Measurements from ENCODE around the gene AACS. TPM values are rescaled to one million over a fixed set of nuclear protein-coding genes. Genes with fewer than 3 reads are reported as not detected.

The AACS gene
- total and polyA plus RNA-seq, 2 of the 13 experiments (the other 11 are each of a cell fraction or from before 2014, with no cell fraction given): 23.3 to 28.8 TPM

DNA sequence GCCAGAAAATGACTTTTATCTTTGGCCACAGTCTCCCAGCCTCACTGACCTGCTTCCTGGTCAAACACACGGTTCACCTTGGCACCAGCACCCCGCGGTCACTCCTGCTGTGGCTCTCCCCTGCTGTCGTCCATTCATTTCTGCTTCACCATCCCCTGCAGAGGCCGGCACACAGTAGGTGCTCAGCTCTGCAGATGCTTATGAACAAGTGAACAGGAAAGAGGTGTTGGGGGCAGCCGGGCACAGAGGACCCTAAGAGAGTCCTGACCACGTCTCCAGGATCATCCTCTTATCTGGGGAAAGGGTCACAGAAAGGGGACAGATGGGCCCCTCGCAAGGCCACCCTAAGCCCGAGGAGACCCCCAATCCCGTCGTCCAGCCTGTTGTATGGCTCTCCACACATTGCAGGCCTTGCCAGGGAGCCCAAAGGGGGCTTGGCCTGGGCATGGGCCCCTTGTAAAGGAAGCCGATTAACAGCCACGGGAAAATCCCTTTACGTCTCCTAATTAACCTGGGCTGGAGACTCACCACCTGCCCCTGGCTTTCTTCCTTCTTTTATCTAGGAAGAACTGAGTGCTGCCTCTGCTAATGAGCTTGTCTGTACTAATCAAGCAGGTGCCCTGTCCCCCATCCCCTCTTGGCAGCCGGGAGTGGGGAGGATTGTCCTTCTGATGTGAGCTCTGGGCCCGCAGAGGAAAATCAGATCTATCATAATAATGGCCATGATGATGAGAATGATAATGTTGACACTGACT, 119.2 kb downstream of the AACS start:
- in situ Hi-C loops (cut with HindIII; ENCODE audit: extremely low pct_ligation_motif_present, low pct_unique_long_range_greater_than_20kb) (loop anchor here (5.0 kb wide), 1 partner anchor 218 kb away; no protein-coding TSS in a partner anchor), intact Hi-C loops (cut with micrococcal nuclease; ENCODE audit: unreplicated experiment) (loop anchor here (10.0 kb wide), 1 partner anchor 500 kb away; no protein-coding TSS in a partner anchor)
- POLR2A ChIA-PET: no interaction called here
- DNase-seq (ENCODE audit: low spot score) (no peak), ATAC-seq (no peak), FAIRE-seq (no peak)
- H3K36me3 ChIP-seq (replicated peaks in 1 of 2; ENCODE audit: control insufficient read depth in 1 of 2, insufficient read depth in 2 of 2, low read length in 2 of 2): no peaks in the 10 kb centered on the region
- no TSS peak for BruUV-seq (replicated peaks)
- TF ChIP-seq, protein P1, sequence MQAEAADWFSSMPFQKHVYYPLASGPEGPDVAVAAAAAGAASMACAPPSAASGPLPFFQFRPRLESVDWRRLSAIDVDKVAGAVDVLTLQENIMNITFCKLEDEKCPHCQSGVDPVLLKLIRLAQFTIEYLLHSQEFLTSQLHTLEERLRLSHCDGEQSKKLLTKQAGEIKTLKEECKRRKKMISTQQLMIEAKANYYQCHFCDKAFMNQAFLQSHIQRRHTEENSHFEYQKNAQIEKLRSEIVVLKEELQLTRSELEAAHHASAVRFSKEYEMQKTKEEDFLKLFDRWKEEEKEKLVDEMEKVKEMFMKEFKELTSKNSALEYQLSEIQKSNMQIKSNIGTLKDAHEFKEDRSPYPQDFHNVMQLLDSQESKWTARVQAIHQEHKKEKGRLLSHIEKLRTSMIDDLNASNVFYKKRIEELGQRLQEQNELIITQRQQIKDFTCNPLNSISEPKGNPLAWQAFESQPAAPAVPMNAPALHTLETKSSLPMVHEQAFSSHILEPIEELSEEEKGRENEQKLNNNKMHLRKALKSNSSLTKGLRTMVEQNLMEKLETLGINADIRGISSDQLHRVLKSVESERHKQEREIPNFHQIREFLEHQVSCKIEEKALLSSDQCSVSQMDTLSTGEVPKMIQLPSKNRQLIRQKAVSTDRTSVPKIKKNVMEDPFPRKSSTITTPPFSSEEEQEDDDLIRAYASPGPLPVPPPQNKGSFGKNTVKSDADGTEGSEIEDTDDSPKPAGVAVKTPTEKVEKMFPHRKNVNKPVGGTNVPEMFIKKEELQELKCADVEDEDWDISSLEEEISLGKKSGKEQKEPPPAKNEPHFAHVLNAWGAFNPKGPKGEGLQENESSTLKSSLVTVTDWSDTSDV (CRISPR knock-in tag; IDR thresholded peaks at IDR 0.05): no peak
- TF ChIP-seq BRCA1 (CRISPR knock-in tag; IDR thresholded peaks at IDR 0.05) (no peak), PAWR (CRISPR knock-in tag; IDR thresholded peaks at IDR 0.05; ENCODE audit: borderline replicate concordance) (no peak), FOXK2 (IDR thresholded peaks at IDR 0.05) (no peak), ATAD3A (CRISPR knock-in tag; IDR thresholded peaks at IDR 0.05) (no peak), HOXA7 (CRISPR knock-in tag; IDR thresholded peaks at IDR 0.05) (no peak)
- TF ChIP-seq, protein P2, sequence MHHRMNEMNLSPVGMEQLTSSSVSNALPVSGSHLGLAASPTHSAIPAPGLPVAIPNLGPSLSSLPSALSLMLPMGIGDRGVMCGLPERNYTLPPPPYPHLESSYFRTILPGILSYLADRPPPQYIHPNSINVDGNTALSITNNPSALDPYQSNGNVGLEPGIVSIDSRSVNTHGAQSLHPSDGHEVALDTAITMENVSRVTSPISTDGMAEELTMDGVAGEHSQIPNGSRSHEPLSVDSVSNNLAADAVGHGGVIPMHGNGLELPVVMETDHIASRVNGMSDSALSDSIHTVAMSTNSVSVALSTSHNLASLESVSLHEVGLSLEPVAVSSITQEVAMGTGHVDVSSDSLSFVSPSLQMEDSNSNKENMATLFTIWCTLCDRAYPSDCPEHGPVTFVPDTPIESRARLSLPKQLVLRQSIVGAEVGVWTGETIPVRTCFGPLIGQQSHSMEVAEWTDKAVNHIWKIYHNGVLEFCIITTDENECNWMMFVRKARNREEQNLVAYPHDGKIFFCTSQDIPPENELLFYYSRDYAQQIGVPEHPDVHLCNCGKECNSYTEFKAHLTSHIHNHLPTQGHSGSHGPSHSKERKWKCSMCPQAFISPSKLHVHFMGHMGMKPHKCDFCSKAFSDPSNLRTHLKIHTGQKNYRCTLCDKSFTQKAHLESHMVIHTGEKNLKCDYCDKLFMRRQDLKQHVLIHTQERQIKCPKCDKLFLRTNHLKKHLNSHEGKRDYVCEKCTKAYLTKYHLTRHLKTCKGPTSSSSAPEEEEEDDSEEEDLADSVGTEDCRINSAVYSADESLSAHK (CRISPR knock-in tag; IDR thresholded peaks at IDR 0.05; ENCODE audit: borderline replicate concordance): no peak
- TF ChIP-seq, protein P3, sequence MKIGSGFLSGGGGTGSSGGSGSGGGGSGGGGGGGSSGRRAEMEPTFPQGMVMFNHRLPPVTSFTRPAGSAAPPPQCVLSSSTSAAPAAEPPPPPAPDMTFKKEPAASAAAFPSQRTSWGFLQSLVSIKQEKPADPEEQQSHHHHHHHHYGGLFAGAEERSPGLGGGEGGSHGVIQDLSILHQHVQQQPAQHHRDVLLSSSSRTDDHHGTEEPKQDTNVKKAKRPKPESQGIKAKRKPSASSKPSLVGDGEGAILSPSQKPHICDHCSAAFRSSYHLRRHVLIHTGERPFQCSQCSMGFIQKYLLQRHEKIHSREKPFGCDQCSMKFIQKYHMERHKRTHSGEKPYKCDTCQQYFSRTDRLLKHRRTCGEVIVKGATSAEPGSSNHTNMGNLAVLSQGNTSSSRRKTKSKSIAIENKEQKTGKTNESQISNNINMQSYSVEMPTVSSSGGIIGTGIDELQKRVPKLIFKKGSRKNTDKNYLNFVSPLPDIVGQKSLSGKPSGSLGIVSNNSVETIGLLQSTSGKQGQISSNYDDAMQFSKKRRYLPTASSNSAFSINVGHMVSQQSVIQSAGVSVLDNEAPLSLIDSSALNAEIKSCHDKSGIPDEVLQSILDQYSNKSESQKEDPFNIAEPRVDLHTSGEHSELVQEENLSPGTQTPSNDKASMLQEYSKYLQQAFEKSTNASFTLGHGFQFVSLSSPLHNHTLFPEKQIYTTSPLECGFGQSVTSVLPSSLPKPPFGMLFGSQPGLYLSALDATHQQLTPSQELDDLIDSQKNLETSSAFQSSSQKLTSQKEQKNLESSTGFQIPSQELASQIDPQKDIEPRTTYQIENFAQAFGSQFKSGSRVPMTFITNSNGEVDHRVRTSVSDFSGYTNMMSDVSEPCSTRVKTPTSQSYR (CRISPR knock-in tag; IDR thresholded peaks at IDR 0.05; ENCODE audit: borderline replicate concordance): no peak
- 2% methylated on average over 12 of the region's 16 CpGs for WGBS (ENCODE audit: low lambda C conversion rate)
- H2AFZ ChIP-seq (ENCODE audit: low read length): no peak overlapping the region
- no peak overlapping the region for H3K27ac ChIP-seq (ENCODE audit: extremely low read length, insufficient read depth, low read length)
- peaks cover 12 to 51% of the 10 kb centered on the region in 2 experiments for H3K27me3 ChIP-seq (ENCODE audit: control insufficient read depth in 1 of 2, insufficient read depth in 2 of 2, low read length in 2 of 2)
- H3K79me2 ChIP-seq (ENCODE audit: insufficient read depth, low read length): no peaks in the 10 kb centered on the region
- H3K4me2 ChIP-seq (ENCODE audit: low read depth, low read length): no peak overlapping the region
- H3K9ac ChIP-seq (ENCODE audit: insufficient read depth, low read depth, low read length): no peak overlapping the region
- CTCF ChIA-PET (ENCODE audit: low intra/inter-chr PET ratio, low total read pairs): interaction anchor here (1.8 kb wide), 1 partner anchor 18 kb away, joined by 7 read pairs; no protein-coding TSS in a partner anchor
- H4K20me1 ChIP-seq (ENCODE audit: insufficient read depth, low read length): no peaks in the 10 kb centered on the region
- H3K4me1 ChIP-seq (ENCODE audit: insufficient read depth, low read length): no peaks in the 10 kb centered on the region
- no peaks in the 10 kb centered on the region for H3K9me3 ChIP-seq (ENCODE audit: low read length)
- H3K4me3 ChIP-seq (replicated peaks in 1 of 3; ENCODE audit: insufficient read depth in 1 of 3, low read depth in 2 of 3, low read length in 3 of 3): no peak overlapping the region
